A673 (cell line): ENCODE results near the gene IL1RAPL2. TPM values are rescaled to one million over a fixed set of nuclear protein-coding genes. Genes with fewer than 3 reads are reported as not detected.

Experiments used
- BruUV-seq: library from RNA; stranded (reverse); fragments of 400-500 nt; replicated peaks from 2 replicates; lab custom pipeline; 2021; lab: Mats Ljungman, UMichigan
- CTCF ChIA-PET: fragments of 300-600 bp; sonication (Branson Sonifier 250); formaldehyde crosslinking; loops from one replicate; lab custom pipeline; 2022; ENCODE audit warnings: antibody characterized with exemption; lab: Charles Lee
- POLR2A ChIA-PET: fragments of 300-600 bp; sonication (Branson Sonifier 250); formaldehyde crosslinking; loops from one replicate; lab custom pipeline; 2022; ENCODE audit warnings: antibody characterized with exemption; ENCODE audit not compliant: low non-redundant PET; lab: Charles Lee
- DNase-seq: peaks from one replicate; pipeline ENCODE4 v3.0.0-alpha.2; 2015; ENCODE audit warnings: low spot score
- H3K27ac ChIP-seq: fragments of 200-600 bp; sonication (generic); 2 replicates; pipeline ENCODE4 v1.5.1; 2016; ENCODE audit warnings: mixed run types, low read depth, mild to moderate bottlenecking, mixed read lengths, antibody characterized with exemption, low read length; ENCODE audit not compliant: poor library complexity, severe bottlenecking
- H3K27me3 ChIP-seq: fragments of 200-600 bp; sonication (generic); replicated peaks from 2 replicates; pipeline ENCODE4 v1.6.1; 2017; ENCODE audit warnings: mixed run types, low read depth, mild to moderate bottlenecking, mixed read lengths, antibody characterized with exemption, low read length; ENCODE audit not compliant: insufficient read depth, poor library complexity
- H3K36me3 ChIP-seq: fragments of 200-600 bp; sonication (generic); 2 replicates; pipeline ENCODE4 v1.6.1; 2016; ENCODE audit warnings: mixed run types, mild to moderate bottlenecking, mixed read lengths, antibody characterized with exemption, low read length; ENCODE audit not compliant: insufficient read depth, poor library complexity, severe bottlenecking
- H3K4me1 ChIP-seq: fragments of 200-600 bp; sonication (generic); 2 replicates; pipeline ENCODE4 v1.6.1; 2017; ENCODE audit warnings: mixed run types, mild to moderate bottlenecking, mixed read lengths, antibody characterized with exemption, low read length; ENCODE audit not compliant: insufficient read depth, poor library complexity, severe bottlenecking
- H3K4me3 ChIP-seq: fragments of 200-600 bp; sonication (generic); 2 replicates; pipeline ENCODE4 v1.5.1; 2016; ENCODE audit warnings: low read depth, mixed run types, mild to moderate bottlenecking, mixed read lengths, low read length; ENCODE audit not compliant: poor library complexity, severe bottlenecking
- H3K9me3 ChIP-seq: fragments of 200-600 bp; sonication (generic); 2 replicates; pipeline ENCODE4 v1.6.1; 2016; ENCODE audit warnings: mixed run types, low read depth, mild to moderate bottlenecking, mixed read lengths, antibody characterized with exemption, low read length; ENCODE audit not compliant: poor library complexity, severe bottlenecking
- EZH2 ChIP-seq: fragments of 200-600 bp; sonication (generic); IDR thresholded peaks from 2 replicates; pipeline ENCODE4 v1.6.1; 2017; ENCODE audit warnings: borderline replicate concordance, low read depth, mild to moderate bottlenecking, mixed read lengths, antibody characterized with exemption, low read length; ENCODE audit not compliant: poor library complexity, severe bottlenecking
- intact Hi-C: fragments of 100-400 bp; cut with micrococcal nuclease; formaldehyde crosslinking; loops from one replicate; pipeline ENCODE4 v1.10.0; 2022; ENCODE audit not compliant: unreplicated experiment
- total RNA-seq: library from RNA; stranded (reverse); gene quantifications from 2 replicates; pipeline ENCODE4 v1.2.3, GENCODE V29; 2021
- TF ChIP-seq, protein P1 (sequence below): fragments of 300-800, 200-600 bp; sonication (generic); conservative IDR thresholded peaks from 2 replicates; pipeline ENCODE4 v1.5.1; 2017; ENCODE audit warnings: low read depth, mild to moderate bottlenecking, antibody characterized with exemption, low read length, moderate library complexity, mixed read lengths

IL1RAPL2 gene
- total RNA-seq, 1 experiment from 2014 or later, result not detected

DNA sequence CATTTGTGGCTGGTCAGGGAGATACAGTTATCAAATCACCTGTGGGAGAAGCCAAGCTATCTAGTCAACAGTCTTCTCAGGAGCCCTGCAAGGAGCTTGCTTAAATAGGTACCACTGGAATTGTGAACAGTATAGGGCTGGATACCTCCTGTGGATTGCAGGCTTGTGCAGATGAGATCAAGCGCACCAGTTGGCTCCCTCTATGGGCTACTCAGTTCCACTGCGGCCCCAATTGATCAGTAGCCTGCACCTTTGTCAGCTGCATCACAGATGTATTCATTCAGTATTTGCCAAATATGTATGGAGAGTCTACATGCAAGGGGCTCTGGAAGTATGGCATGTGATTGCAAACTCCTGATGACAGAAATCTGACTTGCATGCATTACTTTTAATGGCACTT, 625.9 kb downstream of the IL1RAPL2 start:
- no TSS peak for BruUV-seq
- H3K36me3 ChIP-seq, result no peaks in the 10 kb centered on the region
- no peak overlapping the region for H3K27ac ChIP-seq
- DNase-seq, result peak; percentile 5
- ChIA-PET POLR2A (no interaction called here), CTCF (no interaction called here)
- TF ChIP-seq, protein P1, sequence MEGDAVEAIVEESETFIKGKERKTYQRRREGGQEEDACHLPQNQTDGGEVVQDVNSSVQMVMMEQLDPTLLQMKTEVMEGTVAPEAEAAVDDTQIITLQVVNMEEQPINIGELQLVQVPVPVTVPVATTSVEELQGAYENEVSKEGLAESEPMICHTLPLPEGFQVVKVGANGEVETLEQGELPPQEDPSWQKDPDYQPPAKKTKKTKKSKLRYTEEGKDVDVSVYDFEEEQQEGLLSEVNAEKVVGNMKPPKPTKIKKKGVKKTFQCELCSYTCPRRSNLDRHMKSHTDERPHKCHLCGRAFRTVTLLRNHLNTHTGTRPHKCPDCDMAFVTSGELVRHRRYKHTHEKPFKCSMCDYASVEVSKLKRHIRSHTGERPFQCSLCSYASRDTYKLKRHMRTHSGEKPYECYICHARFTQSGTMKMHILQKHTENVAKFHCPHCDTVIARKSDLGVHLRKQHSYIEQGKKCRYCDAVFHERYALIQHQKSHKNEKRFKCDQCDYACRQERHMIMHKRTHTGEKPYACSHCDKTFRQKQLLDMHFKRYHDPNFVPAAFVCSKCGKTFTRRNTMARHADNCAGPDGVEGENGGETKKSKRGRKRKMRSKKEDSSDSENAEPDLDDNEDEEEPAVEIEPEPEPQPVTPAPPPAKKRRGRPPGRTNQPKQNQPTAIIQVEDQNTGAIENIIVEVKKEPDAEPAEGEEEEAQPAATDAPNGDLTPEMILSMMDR, result peak; percentile 38; the same call in 1 of the 2 replicates
- TF ChIP-seq EZH2, result no peak
- H3K4me3 ChIP-seq, result no peak overlapping the region
- intact Hi-C loops, result loop anchor here (10.0 kb wide), 1 partner anchor 57 kb away; no protein-coding TSS in a partner anchor
- H3K27me3 ChIP-seq, result no peaks in the 10 kb centered on the region
- H3K4me1 ChIP-seq, result no peaks in the 10 kb centered on the region
- H3K9me3 ChIP-seq, result no peaks in the 10 kb centered on the region

DNA sequence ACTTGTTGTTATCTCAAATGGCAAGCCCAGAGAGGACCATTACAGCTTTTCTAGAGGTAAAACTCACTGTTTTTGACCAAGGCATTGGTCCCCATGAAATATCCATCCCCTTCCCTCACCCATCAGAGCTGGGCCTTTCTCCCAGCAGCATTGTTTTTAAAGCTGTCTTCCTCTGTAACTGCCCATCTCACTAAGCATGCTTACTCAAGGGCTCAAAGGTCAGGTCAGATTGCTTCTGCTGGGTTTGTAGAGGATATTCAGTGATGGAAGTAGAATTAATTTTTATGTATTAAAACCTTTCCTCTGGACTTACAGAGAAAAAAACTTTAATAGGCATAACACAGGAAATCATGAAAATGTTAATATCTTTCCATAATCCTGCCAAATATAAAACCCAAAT, 643.4 kb downstream of the IL1RAPL2 start:
- intact Hi-C loops, result no loop called here
- Histone ChIP-seq H3K36me3 (no peaks in the 10 kb centered on the region), H3K4me1 (no peaks in the 10 kb centered on the region), H3K27ac (no peak overlapping the region), H3K27me3 (no peaks in the 10 kb centered on the region), H3K4me3 (no peak overlapping the region), H3K9me3 (no peaks in the 10 kb centered on the region)
- no peak for TF ChIP-seq EZH2
- TF ChIP-seq, protein P1, result no peak
- CTCF ChIA-PET, result no interaction called here
- BruUV-seq, result no TSS peak
- POLR2A ChIA-PET, result no interaction called here
- no peak for DNase-seq

DNA sequence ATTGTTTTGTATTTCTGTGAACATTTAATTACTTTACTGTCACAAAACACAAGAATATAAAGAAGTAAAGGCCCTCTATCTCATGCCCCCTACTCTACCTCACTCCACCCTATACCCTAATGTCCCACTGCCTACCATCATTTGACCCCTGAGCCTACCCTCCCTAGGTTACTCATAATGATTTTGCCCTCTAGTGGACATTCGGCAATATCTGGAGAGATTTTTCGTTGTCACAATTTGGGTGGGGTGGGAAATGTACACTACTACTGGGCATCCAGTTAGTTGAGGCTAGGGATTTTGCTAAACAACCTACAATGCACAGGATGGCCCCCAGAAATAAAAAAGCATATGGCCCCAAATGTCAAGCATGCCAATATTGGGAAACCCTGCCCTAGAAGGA, 644.3 kb downstream of the IL1RAPL2 start:
- no peak for TF ChIP-seq EZH2
- TF ChIP-seq, protein P1, result peak; percentile 20; the same call in 1 of the 2 replicates
- intact Hi-C loops, result no loop called here
- POLR2A ChIA-PET, result no interaction called here
- Histone ChIP-seq H3K4me3 (no peak overlapping the region), H3K4me1 (no peaks in the 10 kb centered on the region), H3K27me3 (no peaks in the 10 kb centered on the region), H3K36me3 (no peaks in the 10 kb centered on the region), H3K27ac (no peak overlapping the region), H3K9me3 (no peaks in the 10 kb centered on the region)
- BruUV-seq, result no TSS peak
- CTCF ChIA-PET, result no interaction called here
- DNase-seq, result no peak
